ENCODE data around the gene CHST13.

The CHST13 gene

GRCh38 chr3:126502656-126503055, 21.3 kb upstream of the CHST13 start:
- Histone ChIP-seq H2AFZ (ENCODE audit: insufficient read depth, low read length, poor library complexity) (no peak overlapping the region), H3K4me2 (ENCODE audit: low read length) (no peak overlapping the region), H3K18ac (ENCODE audit: low read length) (no peak overlapping the region), H3K23ac (ENCODE audit: low read length) (peak overlapping the region; percentile 31), H3K36me3 (ENCODE audit: control insufficient read depth in 1 of 2, insufficient read depth in 2 of 2, low read length in 2 of 2) (no peaks in the 10 kb centered on the region), H3K4ac (ENCODE audit: low read depth, low read length) (no peak overlapping the region), H4K12ac (ENCODE audit: low read depth, low read length) (no peak overlapping the region), H3K4me1 (ENCODE audit: control insufficient read depth in 1 of 2, insufficient read depth in 2 of 2, low read length in 2 of 2) (no peaks in the 10 kb centered on the region), H2BK12ac (ENCODE audit: low read length) (no peak overlapping the region), H4K91ac (ENCODE audit: low read depth, low read length) (no peak overlapping the region), H4K8ac (ENCODE audit: low read depth, low read length) (no peak overlapping the region), H3K79me2 (ENCODE audit: control insufficient read depth, insufficient read depth, low read length, poor library complexity) (no peaks in the 10 kb centered on the region), H2BK5ac (ENCODE audit: low read depth, low read length, poor library complexity) (no peak overlapping the region), H3K9ac (ENCODE audit: low read length) (no peak overlapping the region), H2AK5ac (ENCODE audit: low read length) (no peak overlapping the region), H2BK120ac (ENCODE audit: insufficient read depth, low read length, poor library complexity) (no peak overlapping the region), H3K27ac (ENCODE audit: low read depth, low read length) (no peak overlapping the region), H3K79me1 (ENCODE audit: low read length) (no peaks in the 10 kb centered on the region), H3K27me3 (ENCODE audit: insufficient read depth, low read length) (no peaks in the 10 kb centered on the region), H3K14ac (ENCODE audit: low read length) (no peak overlapping the region), H3K4me3 (ENCODE audit: low read depth, low read length) (no peak overlapping the region), H3K9me3 (ENCODE audit: insufficient read depth, low read depth, low read length) (peaks cover 9% of the 10 kb centered on the region)
- no CpG with 5 or more reads among the region's 1 CpG for WGBS (ENCODE audit: extremely low coverage, insufficient coverage, insufficient read length)
- no peak for DNase-seq

GRCh38 chr3:126503701-126504100, 20.3 kb upstream of the CHST13 start:
- no CpG with 5 or more reads among the region's 10 CpGs for WGBS (ENCODE audit: extremely low coverage, insufficient coverage, insufficient read length)
- no peak overlapping the region for H3K27ac ChIP-seq (ENCODE audit: low read depth, low read length)
- no peak overlapping the region for H2BK5ac ChIP-seq (ENCODE audit: low read depth, low read length, poor library complexity)
- no peak overlapping the region for H4K12ac ChIP-seq (ENCODE audit: low read depth, low read length)
- H3K4me1 ChIP-seq (ENCODE audit: control insufficient read depth in 1 of 2, insufficient read depth in 2 of 2, low read length in 2 of 2): no peaks in the 10 kb centered on the region
- H3K4me3 ChIP-seq (ENCODE audit: low read depth, low read length): no peak overlapping the region
- no peak overlapping the region for H3K14ac ChIP-seq (ENCODE audit: low read length)
- H3K27me3 ChIP-seq (ENCODE audit: insufficient read depth, low read length): no peaks in the 10 kb centered on the region
- H3K4me2 ChIP-seq (ENCODE audit: low read length): no peak overlapping the region
- no peak overlapping the region for H3K4ac ChIP-seq (ENCODE audit: low read depth, low read length)
- H3K36me3 ChIP-seq (ENCODE audit: control insufficient read depth in 1 of 2, insufficient read depth in 2 of 2, low read length in 2 of 2): no peaks in the 10 kb centered on the region
- H3K9me3 ChIP-seq (ENCODE audit: insufficient read depth, low read depth, low read length): peaks cover 9% of the 10 kb centered on the region
- no peaks in the 10 kb centered on the region for H3K79me1 ChIP-seq (ENCODE audit: low read length)
- H2BK120ac ChIP-seq (ENCODE audit: insufficient read depth, low read length, poor library complexity): no peak overlapping the region
- no peak overlapping the region for H3K23ac ChIP-seq (ENCODE audit: low read length)
- H2AK5ac ChIP-seq (ENCODE audit: low read length): no peak overlapping the region
- no peak for DNase-seq
- H3K79me2 ChIP-seq (ENCODE audit: control insufficient read depth, insufficient read depth, low read length, poor library complexity): no peaks in the 10 kb centered on the region
- no peak overlapping the region for H4K91ac ChIP-seq (ENCODE audit: low read depth, low read length)
- H4K8ac ChIP-seq (ENCODE audit: low read depth, low read length): no peak overlapping the region
- H3K9ac ChIP-seq (ENCODE audit: low read length): no peak overlapping the region
- H2AFZ ChIP-seq (ENCODE audit: insufficient read depth, low read length, poor library complexity): no peak overlapping the region
- no peak overlapping the region for H3K18ac ChIP-seq (ENCODE audit: low read length)
- H2BK12ac ChIP-seq (ENCODE audit: low read length): no peak overlapping the region

GRCh38 chr3:126507886-126508285, 16.1 kb upstream of the CHST13 start:
- no CpG with 5 or more reads among the region's 9 CpGs for WGBS (ENCODE audit: extremely low coverage, insufficient coverage, insufficient read length)

GRCh38 chr3:126508564-126508964, 15.4 kb upstream of the CHST13 start:
- no peaks in the 10 kb centered on the region for H3K4me1 ChIP-seq (ENCODE audit: control insufficient read depth in 1 of 2, insufficient read depth in 2 of 2, low read length in 2 of 2)
- no peak overlapping the region for H3K27ac ChIP-seq (ENCODE audit: low read depth, low read length)
- H3K36me3 ChIP-seq (ENCODE audit: control insufficient read depth in 1 of 2, insufficient read depth in 2 of 2, low read length in 2 of 2): no peaks in the 10 kb centered on the region
- H3K18ac ChIP-seq (ENCODE audit: low read length): no peak overlapping the region
- H4K8ac ChIP-seq (ENCODE audit: low read depth, low read length): no peak overlapping the region
- no peak overlapping the region for H3K23ac ChIP-seq (ENCODE audit: low read length)
- no peak overlapping the region for H3K9ac ChIP-seq (ENCODE audit: low read length)
- no peak overlapping the region for H3K14ac ChIP-seq (ENCODE audit: low read length)
- H4K91ac ChIP-seq (ENCODE audit: low read depth, low read length): no peak overlapping the region
- no peaks in the 10 kb centered on the region for H3K27me3 ChIP-seq (ENCODE audit: insufficient read depth, low read length)
- H2BK120ac ChIP-seq (ENCODE audit: insufficient read depth, low read length, poor library complexity): no peak overlapping the region
- no peak overlapping the region for H3K4ac ChIP-seq (ENCODE audit: low read depth, low read length)
- no peaks in the 10 kb centered on the region for H3K79me1 ChIP-seq (ENCODE audit: low read length)
- H3K4me3 ChIP-seq (ENCODE audit: low read depth, low read length): no peak overlapping the region
- H2AK5ac ChIP-seq (ENCODE audit: low read length): no peak overlapping the region
- no peak overlapping the region for H2BK5ac ChIP-seq (ENCODE audit: low read depth, low read length, poor library complexity)
- H2AFZ ChIP-seq (ENCODE audit: insufficient read depth, low read length, poor library complexity): no peak overlapping the region
- no peak overlapping the region for H2BK12ac ChIP-seq (ENCODE audit: low read length)
- H4K12ac ChIP-seq (ENCODE audit: low read depth, low read length): no peak overlapping the region
- H3K4me2 ChIP-seq (ENCODE audit: low read length): no peak overlapping the region
- whole genome bisulfite sequencing (ENCODE audit: extremely low coverage, insufficient coverage, insufficient read length): no CpG with 5 or more reads among the region's 4 CpGs
- H3K79me2 ChIP-seq (ENCODE audit: control insufficient read depth, insufficient read depth, low read length, poor library complexity): no peaks in the 10 kb centered on the region
- peaks cover 2% of the 10 kb centered on the region for H3K9me3 ChIP-seq (ENCODE audit: insufficient read depth, low read depth, low read length)
- DNase-seq: no peak

More at GRCh38 chr3:126507886-126508285, 16.1 kb upstream of the CHST13 start:
- no peak overlapping the region for H2BK12ac ChIP-seq (ENCODE audit: low read length)
- H3K79me1 ChIP-seq (ENCODE audit: low read length): no peaks in the 10 kb centered on the region
- H4K8ac ChIP-seq (ENCODE audit: low read depth, low read length): no peak overlapping the region
- peaks cover 5% of the 10 kb centered on the region for H3K9me3 ChIP-seq (ENCODE audit: insufficient read depth, low read depth, low read length)
- H3K27me3 ChIP-seq (ENCODE audit: insufficient read depth, low read length): no peaks in the 10 kb centered on the region
- H2BK5ac ChIP-seq (ENCODE audit: low read depth, low read length, poor library complexity): no peak overlapping the region
- no peak overlapping the region for H3K9ac ChIP-seq (ENCODE audit: low read length)
- H3K18ac ChIP-seq (ENCODE audit: low read length): no peak overlapping the region
- H3K4me1 ChIP-seq (ENCODE audit: control insufficient read depth in 1 of 2, insufficient read depth in 2 of 2, low read length in 2 of 2): no peaks in the 10 kb centered on the region
- no peak overlapping the region for H4K12ac ChIP-seq (ENCODE audit: low read depth, low read length)
- H3K36me3 ChIP-seq (ENCODE audit: control insufficient read depth in 1 of 2, insufficient read depth in 2 of 2, low read length in 2 of 2): no peaks in the 10 kb centered on the region
- no peak for DNase-seq
- H2AFZ ChIP-seq (ENCODE audit: insufficient read depth, low read length, poor library complexity): no peak overlapping the region
- H3K14ac ChIP-seq (ENCODE audit: low read length): no peak overlapping the region
- H3K4me3 ChIP-seq (ENCODE audit: low read depth, low read length): no peak overlapping the region
- no peak overlapping the region for H2BK120ac ChIP-seq (ENCODE audit: insufficient read depth, low read length, poor library complexity)
- no peak overlapping the region for H3K23ac ChIP-seq (ENCODE audit: low read length)
- H3K4me2 ChIP-seq (ENCODE audit: low read length): no peak overlapping the region
- H3K27ac ChIP-seq (ENCODE audit: low read depth, low read length): no peak overlapping the region
- no peak overlapping the region for H4K91ac ChIP-seq (ENCODE audit: low read depth, low read length)
- H2AK5ac ChIP-seq (ENCODE audit: low read length): no peak overlapping the region
- H3K4ac ChIP-seq (ENCODE audit: low read depth, low read length): no peak overlapping the region
- H3K79me2 ChIP-seq (ENCODE audit: control insufficient read depth, insufficient read depth, low read length, poor library complexity): no peaks in the 10 kb centered on the region

Data from trophoblast cell (in vitro differentiated cells and primary cell).